Gastroesophageal sphincter (tissue), 4 donors: ENCODE measurements around the gene PLEKHA3. TPM values are rescaled to one million over a fixed set of nuclear protein-coding genes. Genes with fewer than 3 reads are reported as not detected.

Experiments
- ATAC-seq: fragments of 150-250 bp; one replicate; pipeline ENCODE4 v1.9.1; 2016; ENCODE audit warnings: mild to moderate bottlenecking, moderate library complexity
- H3K27ac ChIP-seq, 4 donors: fragments of 200-600 bp; sonication (generic) in 3 of 4; 1 replicate in 3 of 4; 2 replicates in 1 of 4; pipeline ENCODE4 v1.5.1; 2016 to 2019
- H3K27me3 ChIP-seq: fragments of 200-600 bp; sonication (generic); one replicate; pipeline ENCODE4 v1.5.1; 2019
- H3K36me3 ChIP-seq, 2 donors: fragments of 200-600 bp; sonication (generic); one replicate each; pipeline ENCODE4 v1.5.1; 2019; ENCODE audit warnings: control low read depth in 1 of 2
- H3K4me1 ChIP-seq, 3 donors: fragments of 200-600 bp; sonication (generic); 1 replicate in 2 of 3; 2 replicates in 1 of 3; pipeline ENCODE4 v1.5.1; 2016 to 2019; ENCODE audit warnings: control low read depth in 2 of 3
- H3K4me3 ChIP-seq, 2 donors: fragments of 200-600 bp; sonication (generic); one replicate each; pipeline ENCODE4 v1.5.1; 2019; ENCODE audit warnings: mild to moderate bottlenecking in 1 of 2, moderate library complexity in 1 of 2
- H3K9me3 ChIP-seq, 3 donors: fragments of 200-600 bp; sonication (generic); one replicate each; pipeline ENCODE4 v1.5.1; 2017 to 2019; ENCODE audit warnings: control low read depth in 2 of 3
- EP300 ChIP-seq: sonication (generic); formaldehyde crosslinking; IDR thresholded peaks from one replicate; pipeline ENCODE4 v1.6.1; 2017; ENCODE audit warnings: antibody characterized with exemption, mild to moderate bottlenecking
- POLR2A ChIP-seq, 2 donors: fragments of 450-650 bp; IDR thresholded peaks; one replicate each; pipeline ENCODE4 v1.6.1; 2017; ENCODE audit warnings: antibody characterized with exemption in 2 of 2, mild to moderate bottlenecking in 2 of 2, moderate library complexity in 1 of 2
- POLR2AphosphoS5 ChIP-seq: sonication (generic); formaldehyde crosslinking; IDR thresholded peaks from one replicate; pipeline ENCODE4 v1.6.1; 2017; ENCODE audit warnings: antibody characterized with exemption
- WGBS, 2 donors: methylation state at CpG; one replicate each; pipeline ENCODE4 v1.1.5; 2018; ENCODE audit warnings: low coverage in 1 of 2; 5-methylcytosine and 5-hydroxymethylcytosine counted together
- total RNA-seq, 4 donors: library from RNA; depleted of rRNA; stranded (reverse); fragments of >200 nt; gene quantifications; one replicate each; pipeline ENCODE4 v1.1.0, GENCODE V29; 2016
- TF ChIP-seq, protein P1 (sequence below), 4 experiments: fragments of 200-600 bp in 2 of 4; fragments of 450-650 bp in 2 of 4; sonication (generic) in 1 of 4; IDR thresholded peaks; one replicate each; pipeline ENCODE4 v1.5.1; 2017 to 2019; ENCODE audit warnings: antibody characterized with exemption in 4 of 4, mild to moderate bottlenecking in 2 of 4, moderate library complexity in 2 of 4

PLEKHA3 gene
- total RNA-seq, 4 donors from 2014 or later: 21.4 to 35.6 (median 31.8) TPM

DNA sequence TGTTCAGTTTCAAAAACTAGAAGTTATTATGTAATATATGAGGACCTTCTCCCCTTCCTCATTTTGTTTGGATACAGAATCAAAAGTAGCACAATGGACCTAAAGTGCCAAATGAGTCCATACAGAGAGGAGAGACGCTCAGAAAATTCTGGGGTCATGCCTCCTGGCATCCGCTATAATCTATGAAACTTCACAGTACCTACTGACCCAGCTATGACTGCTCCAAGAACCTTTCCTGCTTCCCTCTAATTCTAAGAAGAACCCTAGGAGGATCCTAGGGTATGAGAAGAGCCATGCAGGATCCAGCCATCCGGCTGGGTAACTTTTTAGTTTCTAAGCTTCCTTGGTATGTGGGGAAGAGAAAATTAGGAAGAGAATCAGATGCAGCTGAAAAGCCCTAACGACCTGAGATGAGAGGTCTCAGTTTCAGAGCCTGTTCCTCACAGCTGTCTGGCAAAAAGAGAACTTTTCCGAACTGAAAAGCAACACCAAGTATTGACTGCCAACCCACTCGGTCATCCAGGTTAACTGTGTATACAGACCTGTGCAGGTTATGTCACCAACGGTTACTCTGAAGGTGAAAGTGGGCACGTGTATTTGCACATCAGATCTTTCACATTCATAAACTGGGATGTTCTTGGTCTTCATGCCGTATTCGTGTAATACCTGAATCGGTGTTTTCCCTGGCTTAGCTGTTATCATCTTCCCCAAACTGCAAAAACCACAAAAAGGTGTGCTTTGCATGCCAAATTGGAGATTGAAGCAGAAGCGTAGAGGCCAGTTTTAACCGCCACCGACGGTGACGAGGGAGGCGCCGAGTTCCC lies 30.3 kb upstream of the PLEKHA3 start:
- ATAC-seq: no peak
- H3K4me3 ChIP-seq: peak overlapping the region; percentile 48 to 64

DNA sequence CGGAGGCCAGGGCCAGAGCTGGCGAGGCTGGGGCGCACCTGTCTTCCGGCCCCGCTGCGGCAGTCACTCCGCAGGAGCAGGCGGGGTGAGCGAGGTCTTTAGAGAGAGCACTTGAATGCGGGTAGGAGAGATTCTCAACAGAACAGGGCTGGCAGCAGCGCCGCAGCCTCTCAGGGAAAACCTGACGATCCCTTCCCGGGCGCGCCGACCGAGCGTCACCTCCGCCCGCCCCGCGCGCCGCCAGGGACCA lies 29.8 kb upstream of the PLEKHA3 start:
- Histone ChIP-seq H3K27ac (peak overlapping the region; percentile 75 to 96 (median 95)), H3K27me3 (no peaks in the 10 kb centered on the region), H3K4me1 (peaks cover 3 to 35% (median 12%) of the 10 kb centered on the region in 3 donors), H3K9me3 (no peaks in the 10 kb centered on the region), H3K4me3 (peak overlapping the region; percentile 48 to 64), H3K36me3 (peaks cover 0 to 26% of the 10 kb centered on the region in 2 donors)
- ATAC-seq: no peak
- WGBS, 2 donors: no CpG with 5 or more reads among the region's 25 CpGs
- TF ChIP-seq POLR2AphosphoS5 (no peak), EP300 (no peak), POLR2A (IDR thresholded peaks at IDR 0.05) (no peak)

More for the DNA sequence above, 30.3 kb upstream of the PLEKHA3 start:
- peaks cover 3 to 35% (median 12%) of the 10 kb centered on the region in 3 donors for H3K4me1 ChIP-seq
- peaks cover 0 to 32% of the 10 kb centered on the region in 2 donors for H3K36me3 ChIP-seq
- no peaks in the 10 kb centered on the region for H3K27me3 ChIP-seq
- no peaks in the 10 kb centered on the region for H3K9me3 ChIP-seq
- WGBS, 2 donors: 8 to 12% methylated on average over 8 to 17 of the region's 18 CpGs
- TF ChIP-seq EP300: no peak
- TF ChIP-seq POLR2AphosphoS5: no peak
- TF ChIP-seq POLR2A (IDR thresholded peaks at IDR 0.05): no peak
- TF ChIP-seq, protein P1, sequence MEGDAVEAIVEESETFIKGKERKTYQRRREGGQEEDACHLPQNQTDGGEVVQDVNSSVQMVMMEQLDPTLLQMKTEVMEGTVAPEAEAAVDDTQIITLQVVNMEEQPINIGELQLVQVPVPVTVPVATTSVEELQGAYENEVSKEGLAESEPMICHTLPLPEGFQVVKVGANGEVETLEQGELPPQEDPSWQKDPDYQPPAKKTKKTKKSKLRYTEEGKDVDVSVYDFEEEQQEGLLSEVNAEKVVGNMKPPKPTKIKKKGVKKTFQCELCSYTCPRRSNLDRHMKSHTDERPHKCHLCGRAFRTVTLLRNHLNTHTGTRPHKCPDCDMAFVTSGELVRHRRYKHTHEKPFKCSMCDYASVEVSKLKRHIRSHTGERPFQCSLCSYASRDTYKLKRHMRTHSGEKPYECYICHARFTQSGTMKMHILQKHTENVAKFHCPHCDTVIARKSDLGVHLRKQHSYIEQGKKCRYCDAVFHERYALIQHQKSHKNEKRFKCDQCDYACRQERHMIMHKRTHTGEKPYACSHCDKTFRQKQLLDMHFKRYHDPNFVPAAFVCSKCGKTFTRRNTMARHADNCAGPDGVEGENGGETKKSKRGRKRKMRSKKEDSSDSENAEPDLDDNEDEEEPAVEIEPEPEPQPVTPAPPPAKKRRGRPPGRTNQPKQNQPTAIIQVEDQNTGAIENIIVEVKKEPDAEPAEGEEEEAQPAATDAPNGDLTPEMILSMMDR (IDR thresholded peaks at IDR 0.05): no peak
- H3K27ac ChIP-seq: peak overlapping the region; percentile 75 to 96 (median 95)

DNA sequence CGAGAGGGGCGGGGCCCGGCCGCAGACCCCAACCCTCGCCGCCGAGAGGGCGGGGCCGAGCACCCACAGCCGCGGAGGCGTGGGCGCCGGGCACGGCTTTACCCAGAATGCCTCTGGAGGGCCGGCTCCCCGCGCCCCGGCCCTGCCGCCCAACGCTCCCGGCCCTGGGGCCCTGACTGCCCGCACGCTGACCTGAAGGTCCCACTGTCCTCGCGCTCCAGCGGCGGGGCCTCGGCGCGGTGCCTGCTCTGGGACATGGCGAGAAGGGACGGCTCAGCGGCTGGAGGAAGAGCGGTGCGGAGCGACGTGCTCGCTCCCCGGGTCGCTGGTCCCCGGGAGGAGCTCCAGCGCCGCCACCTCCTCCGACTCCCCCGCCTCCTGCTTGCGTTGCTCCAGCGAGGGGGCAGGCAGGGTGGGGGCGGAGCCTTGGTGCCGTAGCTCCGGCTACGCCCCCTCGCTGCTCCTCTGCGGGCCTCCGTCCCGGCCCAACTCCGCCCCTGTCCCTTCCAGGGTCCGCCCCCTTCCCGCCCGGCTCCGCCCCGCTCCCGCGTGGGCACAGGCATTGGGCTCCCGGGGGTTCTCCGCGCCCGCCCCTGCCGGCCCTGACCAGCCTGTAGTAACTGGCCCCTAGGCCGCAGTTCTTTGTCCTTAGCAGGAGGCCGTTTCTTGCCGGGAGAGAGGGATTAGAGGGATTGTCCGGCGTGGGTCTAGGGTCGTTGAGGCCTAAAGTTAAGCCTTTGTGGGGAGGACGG lies 29.3 kb upstream of the PLEKHA3 start, which contains the start of the genes PJVK and PRKRA:
PJVK (plus strand) TSS at position 605 of the 752 bp plus-strand sequence. CDS start 2,032 bp downstream, outside the sequence.
PRKRA (minus strand) TSS at position 402 of the 752 bp plus-strand sequence; CDS start at position 257, 145 bp downstream.
- H3K4me3 ChIP-seq: peak within 1 kb of the TSS; percentile 48 to 64
- H3K36me3 ChIP-seq: peaks cover 0 to 21% of the 10 kb centered on the region in 2 donors
- peaks cover 3 to 35% (median 12%) of the 10 kb centered on the region in 3 donors for H3K4me1 ChIP-seq
- ATAC-seq: peak; percentile 98
- H3K27me3 ChIP-seq: no peaks in the 10 kb centered on the region
- TF ChIP-seq EP300 (no peak), POLR2A (IDR thresholded peaks at IDR 0.05) (peak; percentile 92 to 93), POLR2AphosphoS5 (peak; percentile 87)
- TF ChIP-seq, protein P1 (IDR thresholded peaks at IDR 0.05): peak in 2 of 4 experiments; percentile 20 to 45
- no peaks in the 10 kb centered on the region for H3K9me3 ChIP-seq
- WGBS, 2 donors: no CpG with 5 or more reads among the region's 76 CpGs
- H3K27ac ChIP-seq: peak within 1 kb of the TSS; percentile 81 to 96 (median 95)

DNA sequence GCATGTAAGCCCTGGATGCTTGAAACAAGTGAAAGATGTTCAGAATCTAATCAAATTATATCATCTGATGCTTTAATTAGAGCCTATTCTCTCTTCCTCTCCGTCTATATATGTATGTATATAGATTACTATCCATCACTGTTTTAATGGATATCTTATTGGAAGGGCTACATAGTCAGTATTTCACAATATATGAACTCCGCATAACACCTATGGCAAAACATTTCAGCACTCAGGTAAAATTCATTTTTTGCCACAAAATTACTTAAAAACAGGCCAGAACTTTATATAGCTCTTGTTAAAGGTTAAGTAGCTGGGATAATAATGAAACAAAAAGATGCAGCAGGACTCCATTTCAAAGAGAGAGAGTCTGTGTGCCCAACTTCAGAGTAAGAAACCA lies 27.9 kb upstream of the PLEKHA3 start:
- no peaks in the 10 kb centered on the region for H3K9me3 ChIP-seq
- peaks cover 0 to 9% of the 10 kb centered on the region in 2 donors for H3K36me3 ChIP-seq
- peaks cover 3 to 35% (median 12%) of the 10 kb centered on the region in 3 donors for H3K4me1 ChIP-seq
- peak overlapping the region in 3 of 4 donors; percentile 81 to 96 (median 94) for H3K27ac ChIP-seq
- TF ChIP-seq EP300 (no peak), POLR2A (IDR thresholded peaks at IDR 0.05) (no peak), POLR2AphosphoS5 (no peak)
- TF ChIP-seq, protein P1 (IDR thresholded peaks at IDR 0.05): no peak
- ATAC-seq: no peak
- 100% methylated on average over 2 of the region's 2 CpGs for WGBS, 2 donors
- H3K27me3 ChIP-seq: no peaks in the 10 kb centered on the region
- H3K4me3 ChIP-seq: no peak overlapping the region

DNA sequence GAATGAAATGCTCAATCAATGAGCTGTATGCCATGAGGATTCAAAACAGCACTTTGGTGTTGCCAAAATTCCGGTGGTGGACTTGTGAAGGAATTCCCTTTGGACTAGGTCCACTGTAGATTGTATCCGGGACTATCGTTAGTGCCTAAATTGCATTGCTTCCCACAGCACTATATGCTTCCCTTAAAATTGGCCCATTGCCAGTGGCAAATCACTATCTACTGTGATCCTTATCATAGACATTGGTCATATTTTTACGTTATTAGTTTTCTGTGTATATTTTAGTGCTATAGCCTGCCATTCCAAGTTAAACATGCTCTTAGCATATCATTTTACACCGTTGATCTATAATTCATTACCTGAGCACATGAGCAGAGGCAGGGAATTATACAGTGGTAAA lies 27.4 kb upstream of the PLEKHA3 start:
- no peaks in the 10 kb centered on the region for H3K9me3 ChIP-seq
- H3K36me3 ChIP-seq: peaks cover 0 to 6% of the 10 kb centered on the region in 2 donors
- no peak for TF ChIP-seq POLR2A (IDR thresholded peaks at IDR 0.05)
- TF ChIP-seq EP300: no peak
- TF ChIP-seq, protein P1 (IDR thresholded peaks at IDR 0.05): no peak
- TF ChIP-seq POLR2AphosphoS5: no peak
- 53 to 60% methylated on average over 5 of the region's 5 CpGs for WGBS, 2 donors
- H3K4me3 ChIP-seq: no peak overlapping the region
- H3K4me1 ChIP-seq: peaks cover 3 to 31% (median 12%) of the 10 kb centered on the region in 3 donors
- ATAC-seq: no peak
- H3K27me3 ChIP-seq: no peaks in the 10 kb centered on the region
- no peak overlapping the region for H3K27ac ChIP-seq
